Erythroblast (primary cell): ENCODE data around the gene CGB1.

Experiments used
- GATA1 ChIP-seq: IDR thresholded peaks from 2 replicates; pipeline ENCODE4 v1.6.1; 2011; ENCODE audit warnings: low read depth, mild to moderate bottlenecking, control low read depth, low read length, moderate library complexity
- POLR2A ChIP-seq: IDR thresholded peaks from 2 replicates; pipeline ENCODE4 v1.6.1; 2011; ENCODE audit warnings: mild to moderate bottlenecking, low read length

DNA sequence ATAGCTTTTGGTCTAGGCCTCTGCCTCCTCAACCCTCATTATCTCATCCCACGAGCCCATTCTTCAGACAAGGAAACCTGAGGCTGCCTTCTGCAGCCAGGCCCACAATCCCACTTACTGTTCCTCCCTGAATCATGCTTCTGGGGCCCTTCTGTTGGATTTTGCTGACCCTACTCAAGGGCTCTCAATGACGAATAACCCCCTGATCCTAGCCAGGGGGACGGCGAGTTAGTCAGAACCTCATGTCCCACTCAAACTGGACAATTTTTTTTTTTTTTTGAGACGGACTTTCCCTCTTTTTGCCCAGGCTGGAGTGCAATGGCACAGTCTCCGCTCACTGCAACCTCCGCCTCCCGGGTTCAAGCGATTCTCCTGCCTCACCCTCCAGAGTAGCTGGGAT lies 14.6 kb downstream of the CGB1 start:
- TF ChIP-seq POLR2A = no peak
- no peak for TF ChIP-seq GATA1
